D721Med (cell line): ENCODE results near the gene ACCSL.

Experiments used
- DNase-seq: peaks from one replicate; pipeline ENCODE4 v3.0.0; 2011; ENCODE audit warnings: low spot score; ENCODE audit not compliant: insufficient read length
- FAIRE-seq: peaks from 2 replicates; lab custom pipeline; 2011; peaks lifted over from hg19 to GRCh38; lab: Jason Lieb, UNC
- CTCF ChIP-seq: IDR thresholded peaks from 2 replicates; pipeline ENCODE4 v1.5.1; 2012; ENCODE audit warnings: mild to moderate bottlenecking, control low read depth; ENCODE audit not compliant: insufficient read depth; ENCODE audit errors: missing control alignments

Gene ACCSL

GRCh38 chr11:44018127-44018521 is 29.7 kb upstream of the ACCSL start:
- TF ChIP-seq CTCF: no peak
- FAIRE-seq (no peak), DNase-seq (no peak)

- DNase-seq (no peak), FAIRE-seq (no peak)
- TF ChIP-seq CTCF: no peak
These were observed 29.0 kb upstream of the ACCSL start for GRCh38 chr11:44018829-44019228.

- DNase-seq (no peak), FAIRE-seq (no peak)
- no peak for TF ChIP-seq CTCF
These were observed 22.8 kb upstream of the ACCSL start for GRCh38 chr11:44024977-44025376.

- TF ChIP-seq CTCF: no peak
- FAIRE-seq (no peak), DNase-seq (no peak)
These were observed 22.1 kb upstream of the ACCSL start for GRCh38 chr11:44025727-44026126.

- DNase-seq (no peak), FAIRE-seq (no peak)
- TF ChIP-seq CTCF: no peak
These were observed 19.4 kb upstream of the ACCSL start for GRCh38 chr11:44028401-44028800.

GRCh38 chr11:44028816-44029506 is 18.8 kb upstream of the ACCSL start:
- DNase-seq (no peak), FAIRE-seq (no peak)

GRCh38 chr11:44029507-44029845 is 18.3 kb upstream of the ACCSL start:
- TF ChIP-seq CTCF: no peak
- FAIRE-seq (no peak), DNase-seq (no peak)

More at GRCh38 chr11:44028816-44029506, 18.8 kb upstream of the ACCSL start:
- TF ChIP-seq CTCF: no peak
